H1 (cell line): ENCODE results near the gene ZDHHC24. TPM values are rescaled to one million over a fixed set of nuclear protein-coding genes. Genes with fewer than 3 reads are reported as not detected.

Experiments
- RXRA ChIP-seq: IDR thresholded peaks from 2 replicates; pipeline ENCODE4 v1.6.1; 2011; ENCODE audit warnings: low read depth, mild to moderate bottlenecking, low read length, moderate library complexity; ENCODE audit not compliant: insufficient read depth
- SIX5 ChIP-seq: IDR thresholded peaks from 2 replicates; pipeline ENCODE4 v1.6.1; 2011; ENCODE audit warnings: mild to moderate bottlenecking, low read depth, low read length
- ZNF274 ChIP-seq: IDR thresholded peaks from 2 replicates; pipeline ENCODE4 v1.7.0; 2012; ENCODE audit warnings: low read length, borderline replicate concordance; ENCODE audit errors: extremely low read depth
- polyA plus RNA-seq, 7 experiments: library from polyadenylated mRNA; depleted of rRNA in 3 of 7; stranded (reverse) in 5 of 7; unstranded in 2 of 7; fragments of >200 nt in 5 of 7; fragments of 200-250 nt in 2 of 7; gene quantifications; 1 replicate in 5 of 7; 2 replicates in 1 of 7; 4 replicates in 1 of 7; pipeline versions ENCODE4 v1.2.1 to v1.2.3, GENCODE V29; 2011 to 2013; ENCODE audit warnings: missing spikeins in 2 of 7, mixed read lengths in 2 of 7
- total RNA-seq: library from RNA; stranded (reverse); fragmentation: NEBNext Ultra II Directional; extraction: Animal tissue kit (Norgen Biotek cat#: 25700); gene quantifications from 2 replicates; pipeline ENCODE4 v1.2.1, GENCODE V29; 2021

Gene ZDHHC24
- total and polyA plus RNA-seq, 2 of the 8 experiments (the other 6 are each of a cell fraction or from before 2014, with no cell fraction given): 8.4 to 9.7 TPM

DNA sequence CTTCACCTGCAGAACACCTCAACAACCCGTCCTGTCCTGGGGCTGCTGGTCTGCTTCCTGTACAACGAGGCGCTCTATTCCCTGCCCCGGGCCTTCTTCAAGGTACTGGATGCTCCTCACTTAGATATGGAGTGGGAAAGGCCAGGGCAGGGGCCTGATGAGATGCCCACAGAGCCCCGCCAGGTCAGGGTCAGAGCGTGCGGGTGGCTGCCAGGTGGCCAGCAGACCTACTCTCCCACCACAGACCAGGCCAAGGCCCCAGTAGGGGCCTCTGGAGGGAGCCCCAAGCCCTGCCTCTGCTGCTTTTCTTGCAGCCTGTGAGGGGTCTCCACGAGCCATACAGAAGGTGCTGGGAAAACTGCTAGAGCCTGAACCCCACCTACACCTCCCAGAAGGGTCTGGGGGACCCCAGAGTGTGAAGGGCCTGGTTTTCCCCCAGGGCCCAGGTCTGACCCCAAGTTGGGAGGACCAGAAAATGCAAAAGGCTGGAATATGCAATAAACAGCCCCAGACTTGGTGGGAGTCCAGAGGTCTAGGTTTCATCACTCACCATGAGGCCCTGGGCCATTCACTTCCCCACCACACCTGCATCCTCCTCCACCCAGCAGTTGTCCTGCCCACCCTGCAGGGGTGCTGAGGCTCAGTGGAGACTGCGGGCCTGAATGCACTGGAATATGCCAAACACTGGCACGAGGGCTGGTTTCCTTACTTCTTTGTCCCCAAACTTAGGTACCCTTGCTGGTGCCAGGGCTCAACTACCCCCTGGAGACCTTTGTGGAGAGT is 14.7 kb downstream of the ZDHHC24 start (continued):
- TF ChIP-seq RXRA (no peak), SIX5 (no peak), ZNF274 (no peak)
